GM18868 (cell line): ENCODE data around the gene C12orf57.
A peak's percentile ranks its signal among the peaks of the same experiment; 100 is the strongest.

Experiments
- ATAC-seq: cut with Tn5 transposase; IDR thresholded peaks from one replicate; pipeline ENCODE4 v1.9.1; 2021; ENCODE audit warnings: mild to moderate bottlenecking, moderate library complexity; ENCODE audit not compliant: unreplicated experiment

Gene C12orf57

GRCh38 chr12:6952121-6952862 lies 8.5 kb downstream of the C12orf57 start:
- no peak for ATAC-seq

DNA sequence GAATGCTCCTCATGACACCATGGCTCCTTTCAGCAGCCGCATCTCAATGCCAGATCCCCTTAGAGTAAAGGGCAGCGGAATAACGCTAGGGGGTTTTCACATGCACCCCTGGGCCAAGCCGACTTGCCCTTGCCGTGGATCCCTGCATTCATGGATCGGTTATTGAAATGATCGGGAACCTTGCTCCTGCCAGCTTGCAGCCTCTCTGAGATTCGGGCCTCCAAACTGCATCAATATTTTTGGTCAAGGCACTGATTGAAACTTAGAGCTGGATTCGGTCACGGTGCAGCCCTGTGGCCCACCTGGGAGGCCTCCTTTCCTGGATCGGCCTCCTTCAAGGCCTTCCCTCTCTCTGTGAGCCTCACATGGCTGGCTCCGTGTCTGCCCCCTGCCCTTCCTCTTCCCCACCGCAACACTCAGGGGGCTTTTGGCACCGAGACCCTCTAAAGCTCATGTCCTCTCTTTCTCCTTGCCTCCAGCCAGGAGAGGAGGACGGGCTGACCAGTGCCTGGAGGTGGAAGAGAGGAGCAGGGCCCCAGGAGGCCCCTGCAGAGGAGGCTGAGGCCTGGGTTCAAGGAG lies 9.1 kb downstream of the C12orf57 start:
- no peak for ATAC-seq

GRCh38 chr12:6953442-6954315 lies 9.9 kb downstream of the C12orf57 start:
- peak; percentile 46 for ATAC-seq

- ATAC-seq, result no peak
Measured at GRCh38 chr12:6954316-6955107, 10.7 kb downstream of the C12orf57 start.

DNA sequence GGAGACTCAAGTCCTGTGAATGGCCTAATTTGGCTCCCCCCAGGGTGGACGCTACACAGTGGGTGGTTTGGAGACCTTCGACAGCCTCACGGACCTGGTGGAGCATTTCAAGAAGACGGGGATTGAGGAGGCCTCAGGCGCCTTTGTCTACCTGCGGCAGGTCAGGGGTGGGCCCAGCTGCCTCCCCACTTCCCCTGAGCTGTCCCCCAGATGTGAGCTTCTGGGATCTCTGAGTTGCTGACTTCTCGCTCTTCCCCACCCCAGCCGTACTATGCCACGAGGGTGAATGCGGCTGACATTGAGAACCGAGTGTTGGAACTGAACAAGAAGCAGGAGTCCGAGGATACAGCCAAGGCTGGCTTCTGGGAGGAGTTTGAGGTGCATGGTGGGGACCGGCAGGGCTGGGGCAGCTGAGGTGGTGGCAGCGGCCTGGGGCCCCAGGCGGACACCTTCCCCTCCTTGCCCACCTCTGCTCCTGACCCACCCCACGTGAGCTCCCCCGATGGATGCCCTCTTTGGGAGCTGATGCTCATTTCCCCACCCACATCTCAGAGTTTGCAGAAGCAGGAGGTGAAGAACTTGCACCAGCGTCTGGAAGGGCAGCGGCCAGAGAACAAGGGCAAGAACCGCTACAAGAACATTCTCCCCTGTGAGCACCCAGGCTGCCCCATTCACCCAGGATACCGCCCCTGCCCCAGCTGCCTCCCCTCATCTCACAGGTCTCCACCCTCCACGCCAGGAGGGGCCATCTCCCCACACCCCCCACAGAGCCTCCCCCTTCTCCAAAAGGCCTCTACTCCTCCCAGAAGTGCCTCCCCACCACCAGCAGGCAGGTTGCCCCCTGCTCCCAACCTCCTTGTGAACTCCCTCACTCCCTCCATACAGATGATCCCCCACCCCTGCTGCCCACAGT lies 11.5 kb downstream of the C12orf57 start:
- ATAC-seq, result no peak

DNA sequence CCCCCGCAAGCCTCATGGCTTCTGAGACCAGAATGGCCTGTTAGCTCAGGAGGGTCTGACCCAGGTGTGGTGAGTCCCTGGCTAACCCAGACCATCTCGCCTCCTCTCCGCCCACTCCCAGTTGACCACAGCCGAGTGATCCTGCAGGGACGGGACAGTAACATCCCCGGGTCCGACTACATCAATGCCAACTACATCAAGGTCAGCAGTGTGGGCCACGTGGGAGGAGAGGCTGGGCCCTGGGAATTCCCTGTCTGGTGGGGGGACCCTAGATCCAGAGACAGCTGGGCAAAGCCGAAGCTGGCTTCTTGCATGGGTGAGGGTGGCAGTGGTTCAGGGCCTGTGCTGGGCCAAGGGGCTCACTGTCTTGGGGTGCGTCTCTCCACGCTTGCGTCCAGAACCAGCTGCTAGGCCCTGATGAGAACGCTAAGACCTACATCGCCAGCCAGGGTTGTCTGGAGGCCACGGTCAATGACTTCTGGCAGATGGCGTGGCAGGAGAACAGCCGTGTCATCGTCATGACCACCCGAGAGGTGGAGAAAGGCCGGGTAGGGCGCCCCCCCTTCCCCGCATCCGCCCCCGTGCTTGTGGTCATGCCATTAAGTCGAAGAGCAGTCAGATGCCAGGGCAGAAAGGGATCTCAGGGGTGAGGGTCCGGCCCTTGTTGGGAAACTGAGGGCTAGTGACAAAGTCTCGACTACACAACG lies 12.4 kb downstream of the C12orf57 start:
- no peak for ATAC-seq

- ATAC-seq, result no peak
Measured at GRCh38 chr12:6957151-6957701, 13.4 kb downstream of the C12orf57 start.

GRCh38 chr12:6957741-6958608 lies 14.2 kb downstream of the C12orf57 start:
- no peak for ATAC-seq

DNA sequence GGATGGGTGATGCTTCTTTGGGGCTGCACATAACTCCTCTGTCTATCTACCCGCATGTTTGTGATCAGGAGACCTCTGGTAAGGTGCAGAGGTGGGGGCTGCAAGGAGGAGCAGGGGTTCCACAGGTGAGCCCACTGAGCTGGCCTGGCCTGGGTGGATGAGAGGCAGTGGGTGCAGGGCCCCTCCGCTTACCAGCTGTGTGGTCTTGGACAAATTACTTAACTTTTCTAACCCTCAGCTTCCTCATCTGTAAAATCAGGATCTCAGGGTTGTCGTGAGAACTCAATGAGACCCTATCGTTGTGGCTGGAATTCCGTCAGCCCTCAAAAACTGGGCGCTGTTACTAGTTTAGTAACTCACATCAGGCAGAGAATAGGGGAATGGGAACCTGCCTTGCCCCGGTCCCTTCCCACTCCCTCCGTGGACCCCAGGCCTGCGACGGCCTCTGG lies 14.8 kb downstream of the C12orf57 start:
- ATAC-seq, result no peak

DNA sequence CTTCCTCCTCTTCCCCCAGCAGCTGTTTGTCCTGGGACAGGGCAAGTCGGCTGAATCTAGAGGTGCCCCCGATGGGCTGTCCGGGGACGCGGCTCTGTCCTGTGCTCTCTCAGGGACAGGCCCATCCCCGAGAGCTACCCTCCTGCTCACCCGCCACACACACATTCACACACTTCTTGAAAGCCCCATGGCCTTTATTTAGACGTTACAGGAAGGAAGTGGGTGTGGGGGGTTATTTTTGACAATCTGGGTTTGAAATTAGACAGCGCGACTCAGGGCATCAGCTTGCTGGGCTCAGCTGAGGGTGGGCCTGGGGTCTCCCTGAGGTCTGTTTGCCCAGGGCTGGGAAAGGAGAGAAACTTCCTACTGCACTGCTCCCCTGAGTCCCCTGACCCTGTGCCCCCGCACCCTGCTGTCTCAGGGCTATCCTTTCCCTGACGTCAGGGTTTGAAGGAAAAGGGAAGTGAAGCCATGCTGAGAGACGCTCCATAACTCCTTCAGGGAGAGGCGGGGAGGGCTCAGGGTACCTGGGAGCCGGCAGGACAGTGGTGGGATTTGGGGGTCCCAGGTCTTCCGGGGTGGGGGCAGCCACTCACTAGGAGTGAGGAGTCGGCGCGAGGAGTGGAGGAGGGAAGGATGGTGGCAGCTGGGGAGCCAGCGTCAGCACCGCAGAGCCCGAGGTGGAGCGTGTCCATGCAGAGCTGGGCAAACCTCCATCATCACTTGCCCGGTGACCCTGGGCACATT lies 15.4 kb downstream of the C12orf57 start:
- ATAC-seq, result peak; percentile 51

GRCh38 chr12:6959805-6960592 lies 16.2 kb downstream of the C12orf57 start:
- ATAC-seq, result no peak

DNA sequence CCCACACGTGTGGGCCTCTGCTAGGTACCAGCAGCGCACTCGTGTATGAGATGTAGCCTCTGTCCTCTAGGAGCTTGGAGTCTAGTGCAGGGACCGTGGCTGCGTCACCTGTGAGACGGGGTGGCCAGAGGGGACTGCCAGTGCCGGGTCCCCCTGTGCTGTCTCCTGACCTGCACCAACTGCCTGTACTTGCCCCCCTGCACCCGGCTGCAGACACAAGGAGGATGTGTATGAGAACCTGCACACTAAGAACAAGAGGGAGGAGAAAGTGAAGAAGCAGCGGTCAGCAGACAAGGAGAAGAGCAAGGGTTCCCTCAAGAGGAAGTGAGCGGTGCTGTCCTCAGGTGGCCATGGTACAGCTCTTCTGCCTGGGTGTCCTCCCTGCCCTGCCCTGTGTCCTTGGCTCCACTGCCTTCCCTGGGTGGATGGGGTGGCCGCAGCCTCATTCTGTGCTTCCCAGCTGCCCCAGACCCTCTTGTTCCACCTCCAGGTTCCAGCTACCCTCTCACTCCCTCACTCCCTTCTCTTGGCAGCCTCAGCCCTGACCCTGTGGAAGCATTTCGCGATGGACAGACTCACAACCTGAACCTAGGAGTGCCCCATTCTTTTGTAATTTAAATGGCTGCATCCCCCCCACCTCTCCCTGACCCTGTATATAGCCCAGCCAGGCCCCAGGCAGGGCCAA lies 16.9 kb downstream of the C12orf57 start:
- no peak for ATAC-seq

DNA sequence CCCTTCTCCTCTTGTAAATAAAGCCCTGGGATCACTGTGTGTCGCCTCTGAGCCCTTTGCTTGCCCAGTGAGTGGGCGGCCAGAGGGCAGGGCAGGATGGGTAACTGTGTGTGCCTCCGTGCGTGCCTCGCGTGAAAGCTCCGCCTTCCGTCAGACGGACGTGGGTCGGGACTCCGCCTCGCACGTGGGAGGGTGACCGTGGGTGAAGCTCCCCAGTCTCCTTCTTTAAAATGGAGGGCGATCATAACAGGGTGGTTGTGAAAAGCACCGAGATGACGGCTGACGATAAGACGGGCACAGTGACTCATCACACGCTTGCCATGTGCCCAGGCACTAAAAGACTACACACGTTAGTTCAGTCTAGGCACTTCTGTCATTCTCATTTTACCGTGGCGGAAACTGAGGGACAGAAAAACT lies 17.5 kb downstream of the C12orf57 start:
- peak; percentile 32 for ATAC-seq

DNA sequence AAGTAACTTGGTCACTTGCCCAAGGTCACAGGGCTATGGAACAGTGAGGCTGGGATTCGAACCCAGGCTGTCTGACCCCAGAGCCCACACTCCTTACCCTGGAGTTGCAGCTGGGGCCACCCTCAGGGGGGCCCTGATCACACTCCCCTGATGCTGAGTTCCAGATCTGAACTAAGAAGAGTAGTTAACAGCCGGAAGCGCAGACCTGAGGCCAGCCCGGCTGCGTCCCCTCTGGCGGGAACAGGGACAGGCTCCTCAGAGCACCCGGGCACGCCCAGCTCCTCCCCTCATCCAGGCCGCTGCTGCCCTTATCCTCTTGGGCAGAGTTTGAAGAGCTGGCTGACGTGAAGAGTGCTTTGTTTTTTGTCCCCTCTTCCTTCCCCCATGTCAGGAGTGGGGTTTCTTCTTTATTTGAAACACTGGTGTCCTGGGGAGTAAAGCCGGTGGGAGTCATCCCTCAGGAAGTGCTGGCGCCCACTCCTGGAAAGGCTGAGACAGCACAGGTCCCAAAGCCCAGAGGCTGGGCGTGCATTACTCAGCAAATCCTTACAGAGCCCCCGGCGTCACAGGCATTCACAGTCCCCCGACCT lies 18.0 kb downstream of the C12orf57 start:
- ATAC-seq, result peak; percentile 14

DNA sequence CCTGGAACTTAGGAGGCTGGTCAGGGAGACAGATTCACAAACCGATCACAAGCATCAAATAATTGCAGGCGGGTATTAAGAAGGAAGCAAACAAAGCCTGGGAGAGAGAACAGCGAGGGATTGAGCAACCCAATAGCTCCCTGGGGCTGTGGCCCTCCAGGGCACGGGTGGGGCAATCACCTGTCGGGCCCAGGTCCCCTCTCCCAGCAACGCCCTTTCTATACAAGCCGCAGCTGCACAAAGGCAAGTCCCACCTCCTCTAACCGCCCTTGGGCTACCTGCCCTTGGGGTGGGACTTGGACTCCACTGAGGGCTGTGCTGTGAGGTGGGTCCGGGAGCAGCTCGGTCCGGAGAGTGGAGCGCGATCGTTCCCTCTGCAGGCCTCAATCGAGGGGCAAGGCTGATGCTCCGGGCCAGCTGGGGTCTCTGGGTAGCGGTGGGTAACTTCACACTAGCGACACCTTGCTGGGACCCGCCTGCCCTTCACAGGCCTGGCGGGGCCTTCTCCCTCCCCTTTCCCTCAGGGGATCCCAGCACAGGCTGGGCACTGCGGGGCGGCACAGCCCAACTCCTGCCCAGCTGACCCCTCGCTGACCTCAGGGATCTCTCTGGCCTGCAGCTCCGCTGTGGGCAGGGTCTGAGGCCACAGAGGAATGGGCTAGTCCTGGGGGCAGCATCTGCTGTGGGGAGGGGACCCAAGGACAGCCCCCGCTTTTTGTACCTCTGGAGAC lies 18.6 kb downstream of the C12orf57 start:
- ATAC-seq, result no peak
